Liver (tissue), 9 donors: Measurements from ENCODE around the gene TMEM51. TPM values are rescaled to one million over a fixed set of nuclear protein-coding genes. Genes with fewer than 3 reads are reported as not detected.

Source experiments
- DNase-seq: peaks from one replicate; pipeline ENCODE4 v3.0.0-alpha.2; 2017; ENCODE audit warnings: low spot score
- H3K27ac ChIP-seq, 2 donors: one replicate each; pipeline ENCODE4 v1.7.0; 2013; ENCODE audit warnings: inconsistent platforms in 2 of 2, low read length in 2 of 2, control low read depth in 1 of 2, low read depth in 1 of 2, mild to moderate bottlenecking in 1 of 2
- H3K27me3 ChIP-seq, 4 donors: one replicate each; pipeline versions ENCODE4 v1.6.1 to v1.7.0; 2013; ENCODE audit warnings: low read length in 3 of 4, inconsistent platforms in 1 of 4, mild to moderate bottlenecking in 1 of 4, moderate library complexity in 1 of 4; ENCODE audit not compliant: control insufficient read depth in 4 of 4, insufficient read depth in 4 of 4
- H3K36me3 ChIP-seq, 4 donors: one replicate each; pipeline versions ENCODE4 v1.6.1 to v1.7.0; 2013; ENCODE audit warnings: low read length in 3 of 4, mild to moderate bottlenecking in 3 of 4, low read depth in 1 of 4, moderate library complexity in 1 of 4; ENCODE audit not compliant: control insufficient read depth in 4 of 4, insufficient read depth in 3 of 4
- H3K4me1 ChIP-seq, 4 donors: one replicate each; pipeline versions ENCODE4 v1.6.1 to v1.7.0; 2013; ENCODE audit warnings: low read length in 3 of 4, mild to moderate bottlenecking in 3 of 4, moderate library complexity in 1 of 4; ENCODE audit not compliant: control insufficient read depth in 4 of 4, insufficient read depth in 4 of 4
- H3K4me3 ChIP-seq, 3 donors: one replicate each; pipeline versions ENCODE4 v1.6.1 to v1.7.0; 2013; ENCODE audit warnings: low read length in 3 of 3, control low read depth in 1 of 3, low read depth in 1 of 3, mild to moderate bottlenecking in 1 of 3
- H3K9ac ChIP-seq, 2 donors: one replicate each; pipeline ENCODE4 v1.7.0; 2013; ENCODE audit warnings: low read length in 2 of 2, mild to moderate bottlenecking in 2 of 2, moderate library complexity in 2 of 2, control low read depth in 1 of 2, low read depth in 1 of 2
- H3K9me3 ChIP-seq, 4 donors: one replicate each; pipeline versions ENCODE4 v1.6.1 to v1.7.0; 2013; ENCODE audit warnings: low read length in 3 of 4; ENCODE audit not compliant: control insufficient read depth in 4 of 4
- ATF3 ChIP-seq: IDR thresholded peaks from 2 replicates; pipeline ENCODE4 v1.6.1; 2016; ENCODE audit warnings: antibody characterized with exemption
- CTCF ChIP-seq: fragments of 150-350 bp; IDR thresholded peaks from 2 replicates; pipeline ENCODE4 v1.5.1; 2017; ENCODE audit warnings: improper control_type of control experiment, low read depth, low read length; ENCODE audit not compliant: missing input control
- EGR1 ChIP-seq, 2 donors: IDR thresholded peaks; 2 replicates each; pipeline ENCODE4 v1.6.1; 2016 to 2018; ENCODE audit warnings: antibody characterized with exemption in 2 of 2, low read depth in 2 of 2
- FOXA1 ChIP-seq: IDR thresholded peaks from 2 replicates; pipeline ENCODE4 v1.6.1; 2016; ENCODE audit warnings: antibody characterized with exemption
- FOXA2 ChIP-seq: IDR thresholded peaks from 2 replicates; pipeline ENCODE4 v1.6.1; 2016; ENCODE audit warnings: antibody characterized with exemption
- GABPA ChIP-seq, 2 donors: IDR thresholded peaks in 1 of 2; conservative IDR thresholded peaks in 1 of 2; 2 replicates each; pipeline ENCODE4 v1.6.1; 2016; ENCODE audit warnings: antibody characterized with exemption in 2 of 2, mild to moderate bottlenecking in 1 of 2, moderate library complexity in 1 of 2
- HNF4A ChIP-seq, 2 donors: conservative IDR thresholded peaks; 2 replicates each; pipeline ENCODE4 v1.6.1; 2016; ENCODE audit warnings: antibody characterized with exemption in 2 of 2, mild to moderate bottlenecking in 2 of 2
- HNF4G ChIP-seq: IDR thresholded peaks from 2 replicates; pipeline ENCODE4 v1.6.1; 2016; ENCODE audit warnings: antibody characterized with exemption
- JUND ChIP-seq, 2 donors: IDR thresholded peaks; 2 replicates each; pipeline ENCODE4 v1.6.1; 2016; ENCODE audit warnings: antibody characterized with exemption in 2 of 2
- MAX ChIP-seq: IDR thresholded peaks from 2 replicates; pipeline ENCODE4 v1.6.1; 2016; ENCODE audit warnings: antibody characterized with exemption
- NR2F2 ChIP-seq: IDR thresholded peaks from 2 replicates; pipeline ENCODE4 v1.6.1; 2016; ENCODE audit warnings: antibody characterized with exemption
- RAD21 ChIP-seq, 2 donors: IDR thresholded peaks; 2 replicates each; pipeline ENCODE4 v1.6.1; 2016; ENCODE audit warnings: antibody characterized with exemption in 2 of 2, mild to moderate bottlenecking in 2 of 2
- REST ChIP-seq: IDR thresholded peaks from 2 replicates; pipeline ENCODE4 v1.6.1; 2016; ENCODE audit warnings: antibody characterized with exemption, mild to moderate bottlenecking
- RXRA ChIP-seq, 2 donors: IDR thresholded peaks; 2 replicates each; pipeline ENCODE4 v1.6.1; 2017 to 2018; ENCODE audit warnings: antibody characterized with exemption in 2 of 2, mild to moderate bottlenecking in 1 of 2
- SP1 ChIP-seq: IDR thresholded peaks from 2 replicates; pipeline ENCODE4 v1.6.1; 2018; ENCODE audit warnings: antibody characterized with exemption, mild to moderate bottlenecking
- TAF1 ChIP-seq: conservative IDR thresholded peaks from 2 replicates; pipeline ENCODE4 v1.6.1; 2016; ENCODE audit warnings: antibody characterized with exemption, mild to moderate bottlenecking
- YY1 ChIP-seq: IDR thresholded peaks from 2 replicates; pipeline ENCODE4 v1.6.1; 2016; ENCODE audit warnings: antibody characterized with exemption, mild to moderate bottlenecking
- ZBTB33 ChIP-seq: IDR thresholded peaks from 2 replicates; pipeline ENCODE4 v1.6.1; 2016; ENCODE audit warnings: antibody characterized with exemption
- WGBS: extraction: QIAGEN DNeasy Blood & Tissue Kit; methylation state at CpG from one replicate; pipeline ENCODE4 v1.1.7; 2013; 5-methylcytosine and 5-hydroxymethylcytosine counted together
- polyA plus RNA-seq, 2 donors: library from polyadenylated mRNA; stranded (reverse) in 1 of 2; unstranded in 1 of 2; fragments of 200-250 nt in 1 of 2; fragments of >200 nt in 1 of 2; fragmentation: Nextera tagmentation in 1 of 2; extraction: Ambion mirVana in 1 of 2; gene quantifications; one replicate each; pipeline versions ENCODE4 v1.2.1 to v1.2.3, GENCODE V29; 2013 to 2015
- total RNA-seq, 2 donors: library from RNA; depleted of rRNA; stranded (reverse); fragments of >200 nt; gene quantifications; one replicate each; pipeline ENCODE4 v1.2.3, GENCODE V29; 2014
- donor health status: healthy.
- donor health status: healthy.
- donor health status: healthy.
- donor health status: healthy.
- donor health status: healthy.

TMEM51 gene
- total and polyA plus RNA-seq, 4 donors, result 1.3 to 2.7 (median 1.9) TPM

- WGBS, result 46% methylated on average over 5 of the region's 5 CpGs
- H3K9me3 ChIP-seq, result no peaks in the 10 kb centered on the region
- TF ChIP-seq ATF3, result no peak
- no peak for TF ChIP-seq RAD21 (IDR thresholded peaks at IDR 0.05)
- TF ChIP-seq FOXA2, result no peak
- no peak for TF ChIP-seq GABPA (IDR thresholded peaks at IDR 0.05 in 1 of 2, conservative IDR thresholded peaks at IDR 0.05 in 1 of 2)
- no peak for TF ChIP-seq JUND (IDR thresholded peaks at IDR 0.05)
- TF ChIP-seq MAX, result no peak
- TF ChIP-seq HNF4G, result no peak
- DNase-seq, result no peak
- H3K4me3 ChIP-seq, result no peak overlapping the region
- H3K27ac ChIP-seq, result no peak overlapping the region
- no peak overlapping the region for H3K9ac ChIP-seq
- H3K4me1 ChIP-seq, result no peaks in the 10 kb centered on the region
- H3K36me3 ChIP-seq, result no peaks in the 10 kb centered on the region
- peaks cover 0 to 4% (median 0%) of the 10 kb centered on the region in 4 donors for H3K27me3 ChIP-seq
These were observed 36.6 kb upstream of the TMEM51 start for GRCh38 chr1:15116966-15117365.

GRCh38 chr1:15117671-15118325 lies 35.7 kb upstream of the TMEM51 start:
- H3K9ac ChIP-seq, result no peak overlapping the region
- H3K9me3 ChIP-seq, result no peaks in the 10 kb centered on the region
- H3K4me3 ChIP-seq, result no peak overlapping the region
- no peaks in the 10 kb centered on the region for H3K36me3 ChIP-seq
- no peak for TF ChIP-seq REST
- no peak for TF ChIP-seq JUND (IDR thresholded peaks at IDR 0.05)
- TF ChIP-seq EGR1 (IDR thresholded peaks at IDR 0.05; ENCODE audit: low read depth in 2 of 2), result no peak
- TF ChIP-seq TAF1, result no peak
- no peak for TF ChIP-seq GABPA (IDR thresholded peaks at IDR 0.05 in 1 of 2, conservative IDR thresholded peaks at IDR 0.05 in 1 of 2)
- TF ChIP-seq RAD21 (IDR thresholded peaks at IDR 0.05), result no peak
- TF ChIP-seq MAX, result no peak
- no peak for TF ChIP-seq HNF4G
- no peak for TF ChIP-seq ZBTB33
- no peak for TF ChIP-seq CTCF
- no peak for TF ChIP-seq FOXA1
- no peak for TF ChIP-seq FOXA2
- no peak for TF ChIP-seq RXRA (IDR thresholded peaks at IDR 0.05)
- no peak for TF ChIP-seq SP1
- TF ChIP-seq NR2F2, result no peak
- no peak for TF ChIP-seq YY1
- no peak for TF ChIP-seq HNF4A (conservative IDR thresholded peaks at IDR 0.05)
- H3K4me1 ChIP-seq, result no peaks in the 10 kb centered on the region
- 69% methylated on average over 8 of the region's 8 CpGs for WGBS
- DNase-seq, result no peak
- peaks cover 0 to 4% (median 0%) of the 10 kb centered on the region in 4 donors for H3K27me3 ChIP-seq
- no peak overlapping the region for H3K27ac ChIP-seq
